HG02973 (cell line): Measurements from ENCODE around the gene BAD.
"Not testable (repeated sequence)": the region's sequence is repeated elsewhere in the genome, so short reads cannot be mapped to it uniquely, and the experiment has no call there.

Experiments used
- ATAC-seq: cut with Tn5 transposase; IDR thresholded peaks from one replicate; pipeline ENCODE4 v1.9.1; 2021; ENCODE audit warnings: moderate library complexity; ENCODE audit not compliant: unreplicated experiment

BAD gene

DNA sequence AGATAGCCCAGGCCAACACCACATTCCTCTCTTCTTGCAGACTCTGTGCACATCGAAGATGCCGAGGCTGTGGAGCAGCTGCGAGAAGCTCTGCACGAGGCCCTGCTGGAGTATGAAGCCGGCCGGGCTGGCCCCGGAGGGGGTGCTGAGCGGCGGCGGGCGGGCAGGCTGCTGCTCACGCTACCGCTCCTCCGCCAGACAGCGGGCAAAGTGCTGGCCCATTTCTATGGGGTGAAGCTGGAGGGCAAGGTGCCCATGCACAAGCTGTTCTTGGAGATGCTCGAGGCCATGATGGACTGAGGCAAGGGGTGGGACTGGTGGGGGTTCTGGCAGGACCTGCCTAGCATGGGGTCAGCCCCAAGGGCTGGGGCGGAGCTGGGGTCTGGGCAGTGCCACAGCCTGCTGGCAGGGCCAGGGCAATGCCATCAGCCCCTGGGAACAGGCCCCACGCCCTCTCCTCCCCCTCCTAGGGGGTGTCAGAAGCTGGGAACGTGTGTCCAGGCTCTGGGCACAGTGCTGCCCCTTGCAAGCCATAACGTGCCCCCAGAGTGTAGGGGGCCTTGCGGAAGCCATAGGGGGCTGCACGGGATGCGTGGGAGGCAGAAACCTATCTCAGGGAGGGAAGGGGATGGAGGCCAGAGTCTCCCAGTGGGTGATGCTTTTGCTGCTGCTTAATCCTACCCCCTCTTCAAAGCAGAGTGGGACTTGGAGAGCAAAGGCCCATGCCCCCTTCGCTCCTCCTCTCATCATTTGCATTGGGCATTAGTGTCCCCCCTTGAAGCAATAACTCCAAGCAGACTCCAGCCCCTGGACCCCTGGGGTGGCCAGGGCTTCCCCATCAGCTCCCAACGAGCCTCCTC is 31.4 kb upstream of the BAD start:
- not testable (repeated sequence) for ATAC-seq

DNA sequence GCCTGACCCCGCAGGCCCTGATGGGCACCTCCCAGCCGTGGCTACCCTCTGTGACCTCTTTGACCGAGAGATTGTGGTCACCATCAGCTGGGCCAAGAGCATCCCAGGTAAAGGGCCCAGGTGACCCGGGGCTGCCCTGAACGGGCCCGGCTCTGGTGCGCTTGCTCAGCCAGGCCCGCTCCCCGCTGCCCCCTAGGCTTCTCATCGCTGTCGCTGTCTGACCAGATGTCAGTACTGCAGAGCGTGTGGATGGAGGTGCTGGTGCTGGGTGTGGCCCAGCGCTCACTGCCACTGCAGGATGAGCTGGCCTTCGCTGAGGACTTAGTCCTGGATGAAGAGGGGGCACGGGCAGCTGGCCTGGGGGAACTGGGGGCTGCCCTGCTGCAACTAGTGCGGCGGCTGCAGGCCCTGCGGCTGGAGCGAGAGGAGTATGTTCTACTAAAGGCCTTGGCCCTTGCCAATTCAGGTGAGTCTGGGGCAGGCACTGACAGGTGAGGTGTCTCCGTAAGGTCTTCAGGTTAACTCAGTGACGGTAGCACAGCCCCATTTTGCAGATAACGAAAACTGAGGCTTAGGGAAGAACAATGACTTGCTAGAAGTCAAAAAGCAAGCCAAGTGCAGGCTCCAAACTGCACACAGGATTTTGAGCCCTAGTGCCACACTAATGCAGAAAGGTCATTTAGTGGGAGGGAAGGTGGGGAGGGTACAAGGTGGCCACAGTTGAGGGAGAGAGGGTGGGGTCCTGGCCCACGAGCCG is 30.5 kb upstream of the BAD start:
- ATAC-seq, result no peak

DNA sequence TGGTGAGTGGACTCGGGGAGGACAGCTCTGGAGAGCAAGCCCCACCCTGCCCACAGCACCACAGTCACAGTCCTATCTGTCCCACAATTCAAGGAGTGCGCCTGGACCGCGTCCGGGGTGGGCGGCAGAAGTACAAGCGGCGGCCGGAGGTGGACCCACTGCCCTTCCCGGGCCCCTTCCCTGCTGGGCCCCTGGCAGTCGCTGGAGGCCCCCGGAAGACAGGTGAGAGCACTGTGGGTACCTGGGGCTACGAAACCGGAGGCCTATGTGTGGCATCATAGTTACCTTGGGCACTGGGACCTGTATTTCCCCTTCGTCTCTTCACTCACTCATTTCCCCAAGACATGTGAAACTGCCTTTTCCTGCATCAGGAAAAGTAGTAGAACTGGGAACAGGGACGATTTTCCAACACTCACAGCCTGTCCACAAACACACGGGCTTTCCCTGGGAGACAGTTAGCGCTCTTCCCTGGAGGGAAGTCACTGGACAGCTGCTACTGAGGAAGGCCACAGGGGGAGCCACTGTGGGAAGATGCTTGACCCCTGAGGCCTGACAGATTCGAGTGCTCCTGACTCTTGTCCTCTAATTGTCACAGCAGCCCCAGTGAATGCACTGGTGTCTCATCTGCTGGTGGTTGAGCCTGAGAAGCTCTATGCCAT is 29.8 kb upstream of the BAD start:
- no peak for ATAC-seq

DNA sequence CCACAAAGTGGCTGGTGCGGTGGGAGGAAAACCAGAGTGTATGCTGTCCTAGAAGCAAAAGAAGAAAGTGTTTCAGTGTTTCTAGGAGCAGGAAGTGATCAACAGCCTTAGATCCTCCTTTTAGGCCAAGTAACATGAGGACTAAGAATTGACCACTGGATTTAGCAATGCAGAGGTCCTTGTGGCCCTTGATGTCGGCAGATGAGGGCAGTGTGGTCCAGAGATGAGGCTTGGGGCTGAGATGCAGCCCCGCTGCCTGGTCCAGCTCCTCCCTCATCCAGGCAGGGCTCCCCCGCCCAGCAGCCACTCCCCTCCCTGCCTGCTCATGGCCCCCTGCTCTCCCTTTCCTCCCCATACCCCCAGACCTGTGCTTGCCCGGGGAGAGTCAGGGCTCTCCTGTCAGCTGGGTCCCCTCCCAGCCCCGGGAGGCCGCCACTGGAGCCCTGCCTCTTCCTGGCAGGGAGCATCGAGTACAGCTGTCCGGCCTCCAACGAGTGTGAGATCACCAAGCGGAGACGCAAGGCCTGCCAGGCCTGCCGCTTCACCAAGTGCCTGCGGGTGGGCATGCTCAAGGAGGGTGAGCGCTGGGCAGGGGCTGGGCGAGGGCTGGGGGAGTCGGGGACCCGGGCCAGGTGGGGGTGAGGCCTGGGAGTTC is 29.2 kb upstream of the BAD start:
- no peak for ATAC-seq

DNA sequence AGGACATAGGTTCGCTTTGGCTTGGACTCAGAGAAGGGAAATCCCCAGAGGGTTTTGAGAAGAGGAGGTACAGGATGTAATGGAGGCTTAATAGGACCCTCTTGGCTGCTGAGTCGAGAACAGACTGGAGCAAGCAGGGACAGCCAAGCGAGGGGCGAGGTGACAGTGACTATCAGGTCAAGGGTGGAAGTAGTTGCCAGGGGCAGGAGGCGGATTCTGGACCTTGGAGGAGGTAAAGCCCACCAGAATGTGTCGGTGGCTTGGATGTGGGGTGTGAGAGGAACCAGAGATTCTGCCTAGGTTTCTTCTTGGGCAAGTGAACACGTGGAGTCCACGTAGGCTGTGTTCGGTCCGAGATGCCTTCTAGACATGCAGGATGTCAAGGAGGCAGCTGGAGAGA is 28.5 kb upstream of the BAD start:
- no peak for ATAC-seq

DNA sequence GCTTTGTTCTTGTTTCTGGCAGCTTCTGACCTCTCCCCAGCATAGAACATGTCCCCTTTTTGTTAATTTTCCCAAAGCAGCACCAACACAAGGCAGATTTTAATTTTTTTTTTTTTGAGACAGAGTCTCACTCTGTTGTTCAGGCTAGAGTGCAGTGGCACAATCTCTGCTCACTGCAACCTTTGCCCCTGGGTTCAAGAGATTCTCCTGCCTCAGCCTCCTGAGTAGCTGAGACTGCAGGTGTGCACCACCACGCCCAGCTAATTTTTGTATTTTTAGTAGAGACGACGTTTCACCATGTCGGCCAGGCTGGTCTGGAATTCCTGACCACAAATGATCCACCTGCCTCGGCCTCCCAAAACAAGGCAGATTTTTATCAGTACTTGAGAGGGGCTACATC is 23.3 kb upstream of the BAD start:
- ATAC-seq, result not testable (repeated sequence)

DNA sequence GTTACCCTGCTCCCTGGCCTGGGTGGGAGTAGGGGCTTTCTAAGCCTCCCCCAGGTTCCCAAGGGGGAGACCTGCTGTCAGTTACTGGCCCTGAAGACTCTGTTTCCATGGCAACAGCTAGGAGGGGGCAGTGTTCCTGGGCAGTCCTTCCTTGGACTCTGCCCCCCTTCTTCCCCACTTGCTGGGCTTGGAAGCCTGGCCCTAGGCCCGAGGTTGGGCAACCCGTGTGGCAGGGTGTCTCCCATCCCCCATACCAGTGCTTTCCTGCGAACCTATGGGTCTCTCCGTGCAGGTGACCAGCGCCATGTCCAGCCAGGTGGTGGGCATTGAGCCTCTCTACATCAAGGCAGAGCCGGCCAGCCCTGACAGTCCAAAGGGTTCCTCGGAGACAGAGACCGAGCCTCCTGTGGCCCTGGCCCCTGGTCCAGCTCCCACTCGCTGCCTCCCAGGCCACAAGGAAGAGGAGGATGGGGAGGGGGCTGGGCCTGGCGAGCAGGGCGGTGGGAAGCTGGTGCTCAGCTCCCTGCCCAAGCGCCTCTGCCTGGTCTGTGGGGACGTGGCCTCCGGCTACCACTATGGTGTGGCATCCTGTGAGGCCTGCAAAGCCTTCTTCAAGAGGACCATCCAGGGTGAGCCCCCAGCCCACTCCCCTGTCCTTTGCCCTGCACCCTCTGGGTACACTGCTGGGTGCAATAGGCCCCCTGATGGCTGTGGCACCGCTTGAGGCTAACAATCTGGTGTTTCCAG is 22.6 kb upstream of the BAD start:
- no peak for ATAC-seq

DNA sequence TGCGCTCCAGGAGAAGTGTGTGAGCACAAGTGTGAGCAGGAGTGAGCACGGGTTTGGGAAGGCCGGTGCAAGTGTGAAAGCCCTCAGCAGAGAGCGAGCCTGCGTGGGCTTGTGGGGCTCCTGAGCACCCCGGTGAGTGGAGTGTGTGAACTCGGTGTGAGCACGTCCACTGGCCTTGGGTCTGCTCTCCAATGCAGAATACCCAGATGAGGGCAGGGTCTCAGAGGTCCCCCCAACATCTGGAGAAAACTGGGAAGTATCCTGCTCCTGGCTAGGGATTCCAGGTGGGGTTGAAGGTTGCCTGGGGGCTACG is 22.1 kb upstream of the BAD start:
- ATAC-seq, result no peak

DNA sequence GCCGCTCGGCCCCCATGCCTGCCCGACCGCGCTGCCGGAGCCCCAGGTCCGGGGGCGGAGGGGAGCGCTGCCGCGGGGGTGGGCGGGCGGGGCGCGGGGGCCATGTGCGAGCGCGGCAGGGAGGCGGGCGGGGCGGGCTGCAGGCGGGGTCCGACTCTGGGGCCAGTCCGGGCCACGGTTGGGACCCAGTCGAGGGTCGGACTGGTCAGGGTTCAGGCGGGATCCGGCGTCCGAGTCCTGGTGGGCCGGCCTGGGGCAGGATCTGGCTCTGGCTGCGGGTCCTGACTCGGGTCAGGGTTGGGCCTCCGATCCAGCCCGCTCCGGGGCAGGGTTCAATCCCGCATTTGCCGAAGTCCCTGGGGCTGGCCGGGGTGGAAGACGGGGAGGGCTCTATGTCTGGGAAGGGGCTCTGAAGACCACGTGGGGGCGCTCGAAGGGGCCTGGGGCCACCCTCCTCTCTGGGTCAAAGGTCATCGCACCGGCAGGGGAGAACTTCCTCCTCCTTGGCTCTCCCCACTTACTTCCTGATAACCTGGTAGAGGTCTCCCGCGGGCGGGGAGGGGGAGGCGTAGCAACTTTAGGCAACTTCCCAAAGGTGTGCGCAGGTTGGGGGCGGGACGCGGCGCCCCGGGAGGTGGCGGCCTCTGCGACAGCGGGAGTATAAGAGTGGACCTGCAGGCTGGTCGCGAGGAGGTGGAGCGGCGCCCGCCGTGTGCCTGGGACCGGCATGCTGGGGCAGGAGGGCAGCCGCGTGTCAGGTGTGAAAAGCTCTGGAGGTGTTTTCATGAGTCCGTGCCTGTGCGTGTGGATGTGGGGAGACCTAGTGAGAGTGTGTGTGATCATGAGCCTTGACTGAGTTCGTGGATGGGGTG is 21.5 kb upstream of the BAD start:
- ATAC-seq, result peak; percentile 16

DNA sequence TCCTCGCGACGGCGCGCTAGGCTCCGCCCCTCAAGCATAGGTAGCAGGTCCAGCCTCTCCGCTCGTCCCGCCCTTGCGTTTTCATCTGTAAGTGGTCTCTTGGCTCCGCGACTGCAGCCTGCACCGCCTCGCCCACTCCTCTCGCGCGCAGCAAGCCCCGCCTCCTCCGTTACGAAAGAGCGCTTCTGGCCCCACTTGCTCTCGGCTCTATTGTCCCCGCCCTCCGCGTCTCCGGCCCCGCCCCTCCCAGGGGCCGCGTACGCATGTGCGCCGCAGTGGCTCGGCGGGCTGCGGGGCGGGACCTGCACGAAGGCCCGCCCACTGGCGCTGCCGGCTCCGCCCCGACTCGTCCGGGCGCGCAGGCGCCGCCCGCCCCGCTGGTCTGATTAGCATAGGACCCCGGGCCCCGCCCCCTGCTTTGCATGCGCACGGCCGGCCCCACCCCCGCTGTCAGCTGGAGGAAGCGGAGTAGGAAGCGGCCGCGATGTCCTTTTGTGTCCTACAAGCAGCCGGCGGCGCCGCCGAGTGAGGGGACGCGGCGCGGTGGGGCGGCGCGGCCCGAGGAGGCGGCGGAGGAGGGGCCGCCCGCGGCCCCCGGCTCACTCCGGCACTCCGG is 20.7 kb upstream of the BAD start, which contains the start of gene ESRRA:
Gene ESRRA, plus strand, starts transcription at position 450 of the 616 bp plus-strand sequence. CDS start 1,656 bp downstream, outside the sequence.
- peak; percentile 61 for ATAC-seq

DNA sequence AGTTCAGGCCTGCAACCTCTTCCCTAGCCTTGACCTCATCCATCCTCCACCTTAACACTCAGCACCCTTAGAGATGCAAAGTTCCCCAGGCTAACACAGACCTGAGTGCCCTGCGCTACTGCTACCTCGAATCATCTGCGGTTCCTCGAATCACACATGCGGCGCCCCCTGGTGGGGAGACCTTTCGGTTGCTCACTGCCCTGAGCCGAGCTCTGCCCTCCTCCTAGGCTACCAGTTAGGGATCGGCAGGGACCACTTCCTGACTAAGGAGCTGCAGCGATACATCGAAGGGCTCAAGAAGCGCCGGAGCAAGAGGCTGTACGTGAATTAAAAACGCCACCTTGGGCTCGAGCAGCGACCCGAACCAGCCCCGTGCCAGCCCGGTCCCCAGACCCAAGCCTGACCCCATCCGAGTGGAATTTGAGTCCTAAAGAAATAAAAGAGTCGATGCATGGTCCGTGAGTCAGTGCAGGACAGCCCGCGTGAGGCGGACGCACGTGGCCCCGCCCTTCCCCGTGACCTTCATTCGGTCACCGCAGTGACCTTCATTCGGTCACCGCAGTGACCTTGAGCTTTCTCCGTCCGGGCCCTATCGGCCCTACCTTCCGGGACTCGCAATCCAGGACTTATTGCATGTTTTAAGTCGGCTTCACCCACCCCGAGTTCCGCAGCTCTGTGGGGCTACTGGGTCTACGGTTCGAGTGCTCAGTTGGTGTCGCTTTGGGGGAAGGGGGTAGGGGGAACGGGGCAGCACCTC is 20.0 kb upstream of the BAD start:
- ATAC-seq, result peak; percentile 7

DNA sequence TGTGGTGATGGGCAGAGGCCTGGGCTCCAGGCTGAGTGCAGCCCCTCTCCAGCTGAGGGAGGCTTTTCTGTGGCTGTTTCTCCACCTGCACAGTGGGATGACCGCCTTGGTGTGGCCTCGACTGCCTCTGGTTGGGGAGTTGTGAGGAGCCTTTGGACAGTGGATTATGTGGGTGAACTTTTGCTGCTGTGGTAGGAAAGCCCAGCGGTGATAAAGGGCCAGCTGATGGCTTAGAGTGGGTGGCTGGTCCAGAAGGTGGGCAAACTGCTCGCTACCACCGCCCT is 19.5 kb upstream of the BAD start:
- no peak for ATAC-seq

DNA sequence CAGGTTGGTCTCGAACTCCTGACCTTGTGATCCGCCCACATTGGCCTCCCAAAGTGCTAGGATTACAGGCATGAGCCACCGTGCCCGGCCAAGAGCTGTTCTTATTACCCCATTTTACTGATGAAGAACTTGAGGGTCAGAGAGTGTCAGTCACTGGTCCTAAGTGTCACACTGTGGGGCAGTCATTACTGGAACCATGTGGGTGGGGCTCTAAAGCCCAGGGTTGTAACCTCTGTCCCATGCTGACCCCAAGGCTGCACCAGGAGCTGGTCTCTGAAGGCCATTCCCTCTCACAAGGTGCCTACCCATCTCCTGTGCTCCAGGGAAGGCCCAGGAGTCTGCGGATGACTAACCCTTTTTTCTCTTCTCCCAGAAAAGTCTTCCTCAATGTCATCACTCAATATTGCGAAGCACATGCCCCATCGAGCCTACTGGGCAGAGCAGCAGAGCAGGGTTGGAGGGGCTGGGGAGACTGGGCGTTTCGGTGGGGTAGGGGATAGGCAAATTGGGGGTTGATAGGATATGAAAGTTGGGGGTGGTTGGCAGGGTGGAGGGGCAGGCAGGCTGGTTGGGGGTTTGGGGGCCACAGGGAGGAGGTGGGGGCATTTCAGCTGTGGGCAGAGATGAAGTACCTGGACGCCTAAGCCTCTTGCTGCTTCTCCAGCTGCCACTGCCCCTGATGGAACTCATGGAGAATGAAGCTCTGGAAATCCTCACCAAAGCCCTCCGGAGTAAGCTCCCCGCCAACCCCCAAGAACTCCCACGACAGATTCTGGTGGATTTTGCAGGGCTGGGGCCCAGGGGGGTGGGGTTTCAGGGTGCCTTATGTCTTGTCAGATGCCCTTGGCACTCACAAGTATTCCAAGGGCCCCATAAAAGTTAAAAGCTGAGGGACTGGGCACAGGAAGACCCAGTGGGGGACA is 18.9 kb upstream of the BAD start:
- no peak for ATAC-seq

DNA sequence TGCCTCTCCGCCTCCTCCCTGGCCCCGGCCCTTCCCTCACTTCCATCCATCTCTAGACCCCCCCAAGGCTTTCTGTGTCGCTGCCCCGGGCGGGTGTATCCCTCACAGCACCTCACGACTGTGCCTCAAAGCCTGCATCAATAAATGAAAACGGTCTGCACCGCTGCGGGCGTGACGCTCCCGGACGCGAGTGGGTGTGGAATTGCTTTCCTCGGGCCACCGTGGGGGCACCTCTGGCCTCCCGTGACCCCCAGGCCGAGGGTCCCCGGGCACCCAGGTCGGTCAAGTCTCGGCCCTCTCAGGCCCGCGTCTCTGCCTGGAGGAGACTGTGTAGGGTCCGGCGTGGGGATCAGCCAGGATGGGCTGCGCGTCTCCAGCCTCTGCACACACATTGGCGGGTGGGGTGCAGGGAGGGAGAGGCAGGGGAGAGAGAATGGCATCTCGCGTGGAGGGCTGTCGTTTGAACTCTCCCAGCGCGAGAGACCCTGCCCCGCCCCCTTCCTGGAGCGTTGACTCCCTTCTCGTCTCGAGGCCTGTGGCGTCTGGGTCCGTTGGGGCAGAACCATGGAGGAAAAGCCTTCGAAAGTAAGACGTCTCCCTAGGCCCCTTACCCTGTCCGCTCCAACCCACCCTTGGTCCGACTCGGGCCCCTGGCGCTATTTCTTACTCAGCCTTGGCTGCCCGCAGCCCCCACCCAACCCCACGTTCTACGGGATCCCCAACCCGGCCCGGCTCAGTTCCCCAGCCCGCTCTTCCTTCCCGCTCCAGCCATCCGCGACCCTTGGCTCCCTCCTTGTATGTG is 15.6 kb upstream of the BAD start, which contains the start of gene CATSPERZ:
Gene CATSPERZ, plus strand, starts transcription at position 512 of the 802 bp plus-strand sequence. Its CDS starts 53 bp downstream, at position 565.
- ATAC-seq, result no peak

DNA sequence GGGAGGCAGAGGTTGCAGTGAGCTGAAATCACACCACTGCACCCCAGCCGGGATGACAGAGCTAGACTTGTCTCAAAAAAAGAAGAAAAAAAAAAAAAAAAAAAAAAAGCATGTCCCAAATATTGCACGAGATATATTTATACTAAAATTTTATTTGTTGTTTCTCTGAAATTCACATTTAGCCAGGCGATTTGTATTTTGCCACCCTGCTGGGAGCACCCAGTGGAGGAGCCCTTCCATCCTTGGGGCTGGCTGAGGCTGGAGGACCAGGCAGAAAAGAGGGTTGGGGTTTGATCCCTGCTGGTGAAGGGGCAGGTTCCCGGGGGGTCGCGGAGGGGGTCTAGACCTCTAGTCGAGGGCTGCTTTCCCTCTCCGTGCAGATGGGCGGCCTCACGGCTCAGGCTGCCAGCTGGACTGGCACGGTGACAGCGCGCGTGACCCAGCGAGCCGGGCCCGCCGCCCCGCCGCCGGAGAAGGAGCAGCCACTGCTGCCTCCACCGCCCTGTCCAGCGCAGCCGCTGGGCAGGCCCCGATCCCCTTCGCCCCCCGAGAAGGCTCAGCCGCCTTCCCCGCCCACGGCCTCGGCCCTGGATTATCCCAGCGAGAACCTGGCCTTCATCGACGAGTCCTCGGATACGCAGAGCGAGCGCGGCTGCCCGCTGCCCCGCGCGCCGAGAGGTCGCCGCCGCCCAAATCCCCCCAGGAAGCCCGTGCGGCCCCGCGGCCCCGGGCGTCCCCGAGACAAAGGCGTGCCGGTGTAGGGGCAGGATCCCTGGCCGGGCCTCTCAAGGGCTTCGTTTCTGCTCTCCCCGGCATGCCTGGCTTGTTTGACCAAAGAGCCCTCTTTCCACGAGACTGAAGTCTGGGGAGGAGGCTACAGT is 14.7 kb upstream of the BAD start:
- ATAC-seq, result no peak
